Heart left ventricle (tissue), 16 donors: Measurements from ENCODE around the gene C3orf52. TPM values are rescaled to one million over a fixed set of nuclear protein-coding genes. Genes with fewer than 3 reads are reported as not detected.

ENCODE experiments used
- ATAC-seq, 4 donors: fragments of 200-7000 bp; cut with Tn5 transposase; one replicate each; pipeline ENCODE4 v1.9.1; 2020 to 2022; ENCODE audit warnings: moderate library complexity in 4 of 4, mild to moderate bottlenecking in 3 of 4, moderate number of reproducible peaks in 1 of 4
- DNase-seq, 5 donors: peaks; one replicate each; pipeline ENCODE4 v3.0.0-alpha.2; 2020
- H3K27ac ChIP-seq, 12 donors: fragments of 200-600 bp; sonication (generic) in 4 of 12; one replicate each; pipeline versions ENCODE4 v1.5.0 to v1.8.0; 2016 to 2022; ENCODE audit warnings: mild to moderate bottlenecking in 2 of 12
- H3K27me3 ChIP-seq, 9 donors: fragments of 200-600 bp; sonication (generic) in 2 of 9; one replicate each; pipeline versions ENCODE4 v1.5.1 to v1.8.0; 2016 to 2022; ENCODE audit warnings: mild to moderate bottlenecking in 3 of 9
- H3K36me3 ChIP-seq, 9 donors: fragments of 200-600 bp; sonication (generic) in 2 of 9; one replicate each; pipeline versions ENCODE4 v1.5.0 to v1.8.0; 2018 to 2022; ENCODE audit warnings: mild to moderate bottlenecking in 2 of 9
- H3K4me1 ChIP-seq, 12 donors: fragments of 200-600 bp; sonication (generic) in 4 of 12; one replicate each; pipeline versions ENCODE4 v1.5.0 to v1.8.0; 2016 to 2022; ENCODE audit warnings: mild to moderate bottlenecking in 3 of 12
- H3K4me3 ChIP-seq, 12 donors: fragments of 200-600 bp; sonication (generic) in 4 of 12; one replicate each; pipeline versions ENCODE4 v1.5.0 to v1.8.0; 2017 to 2022; ENCODE audit warnings: mild to moderate bottlenecking in 9 of 12, moderate library complexity in 4 of 12
- H3K9me3 ChIP-seq, 12 donors: fragments of 200-600 bp; sonication (generic) in 4 of 12; one replicate each; pipeline versions ENCODE4 v1.5.0 to v1.8.0; 2016 to 2022; ENCODE audit warnings: mild to moderate bottlenecking in 1 of 12
- POLR2A ChIP-seq, 2 donors: fragments of 450-650 bp; IDR thresholded peaks; one replicate each; pipeline ENCODE4 v1.6.1; 2017; ENCODE audit warnings: antibody characterized with exemption in 2 of 2, mild to moderate bottlenecking in 2 of 2, moderate library complexity in 2 of 2
- WGBS, 4 donors: extraction: QIAGEN DNeasy Blood & Tissue Kit in 2 of 4; methylation state at CpG; one replicate each; pipeline versions ENCODE4 v1.1.5 to v1.1.7; 2013 to 2018; 5-methylcytosine and 5-hydroxymethylcytosine counted together
- intact Hi-C, 10 donors: fragments of 100-400 bp; cut with DNase I; formaldehyde crosslinking; loops; one replicate each; pipeline versions ENCODE4 v1.11.1 to v1.14.2; 2022
- polyA plus RNA-seq, 2 donors: library from polyadenylated mRNA; stranded (reverse); fragments of 200-250 nt; gene quantifications; one replicate each; pipeline ENCODE4 v1.2.3, GENCODE V29; 2013
- total RNA-seq, 9 donors: library from RNA; depleted of rRNA in 2 of 9; stranded (reverse); fragments of >200 nt in 2 of 9; fragmentation: NEBNext Ultra II Directional in 3 of 9; extraction: Animal tissue kit (Norgen Biotek cat#: 25700) in 3 of 9; gene quantifications; one replicate each; pipeline versions ENCODE4 v1.1.0 to v1.2.4, GENCODE V29; 2016 to 2023
- TF ChIP-seq, protein P1 (sequence below), 12 donors: fragments of 200-600 bp; sonication (generic) in 4 of 12; IDR thresholded peaks; one replicate each; pipeline versions ENCODE4 v1.5.0 to v1.8.0; 2018 to 2022; ENCODE audit warnings: antibody characterized with exemption in 12 of 12, mild to moderate bottlenecking in 5 of 12
- donor health status: ischemic (EF 13 %, LVEDD 7.1; RV severe dilation, severe dysfunction).
- donor health status: healthy with polysubstance abuse.
- donor health status: DM: no; HTN: yes; CAD: no.
- donor health status: DM: no; HTN: no; CAD: no.
- donor health status: ischemic (EF 25% LVEDD 6.9; RV normal size, moderate dysfunction).
- donor health status: ischemic (EF 25% LVEDD 5.7; RV mildly dilated, moderate dysfunction).
- donor health status: healthy.
- donor health status: DM: yes; HTN: yes; CAD: no.
- donor health status: ischemic (EF 35%, LVEDD 5.7; RV mildly dilated, moderate dysfunction).
- donor health status: nonischemic (EF 11% LVEDD 7.7; RV severe dilation, severe dysfunction).
- donor health status: DM: yes; HTN: yes; CAD: no.
- donor health status: PGD.
- donor health status: ischemic (EF 29% LVEDD 5.4; RV normal size, mild dysfunction).
- donor health status: nonischemic (EF 23%, LVEDD 6.1; RV moderate dilation, normal function).

The C3orf52 gene
- total and polyA plus RNA-seq, 11 donors, result 1.4 to 9.6 (median 4.9) TPM

GRCh38 chr3:112078125-112079083, 7.8 kb upstream of the C3orf52 start:
- no peak for TF ChIP-seq POLR2A (IDR thresholded peaks at IDR 0.05)
- TF ChIP-seq, protein P1, sequence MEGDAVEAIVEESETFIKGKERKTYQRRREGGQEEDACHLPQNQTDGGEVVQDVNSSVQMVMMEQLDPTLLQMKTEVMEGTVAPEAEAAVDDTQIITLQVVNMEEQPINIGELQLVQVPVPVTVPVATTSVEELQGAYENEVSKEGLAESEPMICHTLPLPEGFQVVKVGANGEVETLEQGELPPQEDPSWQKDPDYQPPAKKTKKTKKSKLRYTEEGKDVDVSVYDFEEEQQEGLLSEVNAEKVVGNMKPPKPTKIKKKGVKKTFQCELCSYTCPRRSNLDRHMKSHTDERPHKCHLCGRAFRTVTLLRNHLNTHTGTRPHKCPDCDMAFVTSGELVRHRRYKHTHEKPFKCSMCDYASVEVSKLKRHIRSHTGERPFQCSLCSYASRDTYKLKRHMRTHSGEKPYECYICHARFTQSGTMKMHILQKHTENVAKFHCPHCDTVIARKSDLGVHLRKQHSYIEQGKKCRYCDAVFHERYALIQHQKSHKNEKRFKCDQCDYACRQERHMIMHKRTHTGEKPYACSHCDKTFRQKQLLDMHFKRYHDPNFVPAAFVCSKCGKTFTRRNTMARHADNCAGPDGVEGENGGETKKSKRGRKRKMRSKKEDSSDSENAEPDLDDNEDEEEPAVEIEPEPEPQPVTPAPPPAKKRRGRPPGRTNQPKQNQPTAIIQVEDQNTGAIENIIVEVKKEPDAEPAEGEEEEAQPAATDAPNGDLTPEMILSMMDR (IDR thresholded peaks at IDR 0.05), result no peak
- H3K27me3 ChIP-seq, result no peaks in the 10 kb centered on the region
- 79 to 87% (median 85%) methylated on average over 10 of the region's 10 CpGs for WGBS, 4 donors
- no peaks in the 10 kb centered on the region for H3K36me3 ChIP-seq
- H3K4me1 ChIP-seq, result peaks cover 0 to 11% (median 0%) of the 10 kb centered on the region in 12 donors
- H3K9me3 ChIP-seq, result no peaks in the 10 kb centered on the region
- H3K4me3 ChIP-seq, result no peak overlapping the region
- ATAC-seq (no peak), DNase-seq (no peak)
- intact Hi-C loops, result no loop called here
- H3K27ac ChIP-seq, result no peak overlapping the region

GRCh38 chr3:112083239-112083638, 3.0 kb upstream of the C3orf52 start:
- H3K4me1 ChIP-seq, result peaks cover 0 to 23% (median 11%) of the 10 kb centered on the region in 12 donors
- ATAC-seq, result peak; percentile 25 to 60 (median 40)
- intact Hi-C loops, result no loop called here
- H3K27ac ChIP-seq, result peak overlapping the region in 5 of 12 donors; percentile 9 to 56 (median 42)
- H3K9me3 ChIP-seq, result no peaks in the 10 kb centered on the region
- H3K4me3 ChIP-seq, result no peak overlapping the region
- WGBS, 4 donors, result 42 to 57% (median 54%) methylated on average over 4 of the region's 4 CpGs
- H3K36me3 ChIP-seq, result no peaks in the 10 kb centered on the region
- no peak for TF ChIP-seq POLR2A (IDR thresholded peaks at IDR 0.05)
- TF ChIP-seq, protein P1 (IDR thresholded peaks at IDR 0.05), result no peak
- DNase-seq, result peak in 1 of 5 donors; percentile 54
- peaks cover 0 to 19% (median 0%) of the 10 kb centered on the region in 9 donors for H3K27me3 ChIP-seq

DNA sequence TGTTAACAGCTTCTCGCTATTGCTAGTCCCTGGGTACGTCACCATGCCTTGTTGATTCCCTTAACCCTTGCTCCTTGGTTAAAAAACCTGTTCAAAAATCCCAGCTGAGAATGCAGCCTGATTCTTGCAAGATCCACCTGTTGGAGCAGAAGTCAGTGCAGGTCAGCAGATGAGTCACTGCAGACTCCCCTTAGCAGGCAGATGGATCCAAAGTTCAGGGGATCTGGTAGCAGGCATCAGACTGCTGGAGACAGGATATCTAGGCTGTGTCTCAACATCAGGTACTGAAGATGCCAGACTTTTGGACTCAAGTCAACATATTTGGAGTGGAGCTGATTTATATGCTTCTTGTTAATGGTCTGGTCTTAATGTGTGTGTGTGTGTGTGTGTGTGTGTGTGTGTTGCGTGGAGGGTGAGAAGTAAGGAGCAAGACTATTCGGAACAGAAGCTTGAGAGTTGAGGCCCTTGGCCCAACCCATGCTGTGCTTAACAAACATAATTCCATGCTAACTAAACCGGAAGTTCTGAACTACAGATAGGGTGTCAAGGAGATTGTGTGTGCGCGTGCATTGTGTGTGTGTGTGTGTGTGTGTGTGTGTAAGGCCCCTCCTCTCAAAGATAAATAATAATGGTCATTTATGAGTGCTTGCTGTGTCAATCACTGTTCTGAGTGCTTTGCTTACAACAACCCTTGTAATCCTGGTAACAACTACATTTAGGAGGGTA, 1.0 kb upstream of the C3orf52 start:
- 81 to 90% (median 87%) methylated on average over 7 of the region's 7 CpGs for WGBS, 4 donors
- ATAC-seq, result no peak
- intact Hi-C loops, result no loop called here

More for the DNA sequence above, 1.0 kb upstream of the C3orf52 start:
- no peak for DNase-seq
- TF ChIP-seq, protein P1 (IDR thresholded peaks at IDR 0.05), result no peak
- no peak for TF ChIP-seq POLR2A (IDR thresholded peaks at IDR 0.05)
- H3K4me3 ChIP-seq, result no peak overlapping the region
- H3K9me3 ChIP-seq, result no peaks in the 10 kb centered on the region
- peak overlapping the region in 1 of 12 donors; percentile 78 for H3K27ac ChIP-seq
- peaks cover 0 to 23% (median 11%) of the 10 kb centered on the region in 12 donors for H3K4me1 ChIP-seq
- H3K36me3 ChIP-seq, result no peaks in the 10 kb centered on the region
- peaks cover 0 to 32% (median 0%) of the 10 kb centered on the region in 9 donors for H3K27me3 ChIP-seq
